ENCODE data around the gene PCGF5. TPM values are rescaled to one million over a fixed set of nuclear protein-coding genes. Genes with fewer than 3 reads are reported as not detected.

PCGF5 gene
- total RNA-seq, 4 donors from 2014 or later: 47.8 to 63.7 (median 55.0) TPM

GRCh38 chr10:91201213-91201996 lies 19.1 kb upstream of the PCGF5 start:
- Histone ChIP-seq H3K36me3 (no peaks in the 10 kb centered on the region), H3K4me1 (peaks cover 3 to 7% of the 10 kb centered on the region in 2 donors), H3K4me3 (replicated peaks in 1 of 3) (no peak overlapping the region), H3K27ac (no peak overlapping the region), H3K9me3 (no peaks in the 10 kb centered on the region), H3K27me3 (no peaks in the 10 kb centered on the region)
- TF ChIP-seq POLR2A (IDR thresholded peaks at IDR 0.05): no peak
- TF ChIP-seq, protein P1, sequence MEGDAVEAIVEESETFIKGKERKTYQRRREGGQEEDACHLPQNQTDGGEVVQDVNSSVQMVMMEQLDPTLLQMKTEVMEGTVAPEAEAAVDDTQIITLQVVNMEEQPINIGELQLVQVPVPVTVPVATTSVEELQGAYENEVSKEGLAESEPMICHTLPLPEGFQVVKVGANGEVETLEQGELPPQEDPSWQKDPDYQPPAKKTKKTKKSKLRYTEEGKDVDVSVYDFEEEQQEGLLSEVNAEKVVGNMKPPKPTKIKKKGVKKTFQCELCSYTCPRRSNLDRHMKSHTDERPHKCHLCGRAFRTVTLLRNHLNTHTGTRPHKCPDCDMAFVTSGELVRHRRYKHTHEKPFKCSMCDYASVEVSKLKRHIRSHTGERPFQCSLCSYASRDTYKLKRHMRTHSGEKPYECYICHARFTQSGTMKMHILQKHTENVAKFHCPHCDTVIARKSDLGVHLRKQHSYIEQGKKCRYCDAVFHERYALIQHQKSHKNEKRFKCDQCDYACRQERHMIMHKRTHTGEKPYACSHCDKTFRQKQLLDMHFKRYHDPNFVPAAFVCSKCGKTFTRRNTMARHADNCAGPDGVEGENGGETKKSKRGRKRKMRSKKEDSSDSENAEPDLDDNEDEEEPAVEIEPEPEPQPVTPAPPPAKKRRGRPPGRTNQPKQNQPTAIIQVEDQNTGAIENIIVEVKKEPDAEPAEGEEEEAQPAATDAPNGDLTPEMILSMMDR (IDR thresholded peaks at IDR 0.05): no peak
- no peak for DNase-seq
- intact Hi-C loops (cut with DNase I): no loop called here
- WGBS, 2 donors: 75 to 77% methylated on average over 3 of the region's 3 CpGs

- intact Hi-C loops (cut with DNase I): no loop called here
- H3K4me3 ChIP-seq (replicated peaks in 1 of 3): no peak overlapping the region
- H3K36me3 ChIP-seq: no peaks in the 10 kb centered on the region
- peaks cover 2 to 8% of the 10 kb centered on the region in 2 donors for H3K4me1 ChIP-seq
- no peaks in the 10 kb centered on the region for H3K9me3 ChIP-seq
- no peak for DNase-seq
- 0% methylated on average over 1 of the region's 1 CpG for WGBS, 2 donors
- no peaks in the 10 kb centered on the region for H3K27me3 ChIP-seq
- H3K27ac ChIP-seq: no peak overlapping the region
- TF ChIP-seq POLR2A (IDR thresholded peaks at IDR 0.05): no peak
- TF ChIP-seq, protein P1 (IDR thresholded peaks at IDR 0.05): no peak
Observed at GRCh38 chr10:91206427-91206826, 14.0 kb upstream of the PCGF5 start.

DNA sequence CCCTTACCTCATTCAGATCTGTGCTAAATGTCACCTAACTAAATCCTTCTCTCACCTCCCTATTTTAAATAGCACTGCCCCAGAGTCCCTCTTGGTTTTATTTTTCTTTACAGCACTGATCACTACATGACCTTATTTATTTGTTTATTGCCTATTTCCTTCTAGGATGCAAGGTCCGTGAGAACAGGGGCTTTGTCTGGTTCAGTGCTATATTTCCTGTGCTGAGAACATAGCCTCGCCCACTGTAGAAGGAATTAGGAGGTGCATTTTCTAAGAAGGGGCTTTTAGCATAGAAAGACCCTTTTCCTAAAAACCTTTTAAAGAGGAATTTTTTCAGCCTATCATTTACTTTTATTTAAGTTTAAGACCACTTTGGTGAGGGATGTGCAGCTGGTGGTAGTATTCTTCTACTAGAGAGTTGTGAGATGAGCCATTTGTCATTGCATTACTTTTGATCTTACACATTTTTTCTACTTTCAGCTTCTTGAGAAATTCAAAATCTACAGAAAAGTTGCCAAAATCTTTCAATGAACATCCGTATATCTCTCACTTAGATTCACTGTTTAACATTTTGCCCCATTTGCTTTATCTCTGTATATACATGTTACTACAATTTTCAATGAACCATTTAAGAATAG lies 13.5 kb upstream of the PCGF5 start:
- intact Hi-C loops (cut with DNase I): no loop called here
- Histone ChIP-seq H3K36me3 (no peaks in the 10 kb centered on the region), H3K9me3 (no peaks in the 10 kb centered on the region), H3K4me1 (peaks cover 2 to 8% of the 10 kb centered on the region in 2 donors), H3K27ac (no peak overlapping the region), H3K4me3 (replicated peaks in 1 of 3) (no peak overlapping the region), H3K27me3 (no peaks in the 10 kb centered on the region)
- WGBS, 2 donors: 83 to 88% methylated on average over 3 of the region's 3 CpGs
- TF ChIP-seq, protein P1 (IDR thresholded peaks at IDR 0.05): no peak
- TF ChIP-seq POLR2A (IDR thresholded peaks at IDR 0.05): no peak
- no peak for DNase-seq

GRCh38 chr10:91208642-91209041 lies 11.8 kb upstream of the PCGF5 start:
- peaks cover 5 to 8% of the 10 kb centered on the region in 2 donors for H3K4me1 ChIP-seq
- TF ChIP-seq, protein P1 (IDR thresholded peaks at IDR 0.05): no peak
- TF ChIP-seq POLR2A (IDR thresholded peaks at IDR 0.05): no peak
- intact Hi-C loops (cut with DNase I): no loop called here

GRCh38 chr10:91210014-91210413 lies 10.4 kb upstream of the PCGF5 start:
- Histone ChIP-seq H3K27me3 (no peaks in the 10 kb centered on the region), H3K4me3 (replicated peaks in 1 of 3) (no peak overlapping the region), H3K9me3 (no peaks in the 10 kb centered on the region), H3K4me1 (peaks cover 5 to 8% of the 10 kb centered on the region in 2 donors), H3K36me3 (no peaks in the 10 kb centered on the region), H3K27ac (no peak overlapping the region)
- 71 to 75% methylated on average over 3 of the region's 3 CpGs for WGBS, 2 donors
- no peak for TF ChIP-seq POLR2A (IDR thresholded peaks at IDR 0.05)
- TF ChIP-seq, protein P1 (IDR thresholded peaks at IDR 0.05): no peak
- intact Hi-C loops (cut with DNase I): no loop called here
- DNase-seq: no peak

More at GRCh38 chr10:91208642-91209041, 11.8 kb upstream of the PCGF5 start:
- no peak overlapping the region for H3K27ac ChIP-seq
- H3K27me3 ChIP-seq: no peaks in the 10 kb centered on the region
- no peak for DNase-seq
- H3K36me3 ChIP-seq: no peaks in the 10 kb centered on the region
- no peak overlapping the region for H3K4me3 ChIP-seq (replicated peaks in 1 of 3)
- H3K9me3 ChIP-seq: no peaks in the 10 kb centered on the region

Measured in thyroid gland (tissue), 4 donors.